Measurements from ENCODE around the gene SMIM14. TPM values are rescaled to one million over a fixed set of nuclear protein-coding genes. Genes with fewer than 3 reads are reported as not detected.
"Not testable (repeated sequence)": the region's sequence is repeated elsewhere in the genome, so short reads cannot be mapped to it uniquely, and the experiment has no call there.

Gene SMIM14
- total RNA-seq (2014; rRNA removed; shearing (Covaris generic)), result 26.5 and 30.7 TPM in 2 replicates

- DNase-seq (ENCODE audit: low spot score), result peak; percentile 92
Measured at GRCh38 chr4:39638354-39639239, at the start of gene SMIM14. Gene SMIM14, minus strand, starts transcription at chr4:39638865. Its CDS starts 33,720 bp downstream, at chr4:39605145.

- no peak for DNase-seq (ENCODE audit: low spot score)
Measured at GRCh38 chr4:39687014-39687413, 48.3 kb upstream of the SMIM14 start.

GRCh38 chr4:39685990-39686389, 47.3 kb upstream of the SMIM14 start:
- DNase-seq (ENCODE audit: low spot score), result no peak

DNA sequence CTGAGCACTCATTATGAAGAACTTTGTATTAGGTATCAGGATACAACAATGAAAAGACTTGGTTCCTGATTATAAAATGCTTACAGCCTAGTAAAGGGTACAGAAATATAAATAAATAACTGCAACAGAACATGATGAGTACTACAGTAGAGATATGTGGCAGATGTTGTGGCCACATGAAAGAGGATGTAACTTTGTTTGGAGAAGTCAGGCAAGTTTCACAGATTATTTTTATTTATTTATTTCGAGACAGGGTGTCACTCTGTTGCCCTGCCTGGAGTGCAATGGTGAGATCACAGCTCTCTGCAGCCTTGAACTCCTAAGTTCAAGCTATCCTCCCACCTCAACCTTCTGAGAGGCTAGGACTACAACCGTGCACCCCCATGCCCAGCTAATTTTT, 43.5 kb upstream of the SMIM14 start:
- DNase-seq (ENCODE audit: low spot score), result no peak

DNA sequence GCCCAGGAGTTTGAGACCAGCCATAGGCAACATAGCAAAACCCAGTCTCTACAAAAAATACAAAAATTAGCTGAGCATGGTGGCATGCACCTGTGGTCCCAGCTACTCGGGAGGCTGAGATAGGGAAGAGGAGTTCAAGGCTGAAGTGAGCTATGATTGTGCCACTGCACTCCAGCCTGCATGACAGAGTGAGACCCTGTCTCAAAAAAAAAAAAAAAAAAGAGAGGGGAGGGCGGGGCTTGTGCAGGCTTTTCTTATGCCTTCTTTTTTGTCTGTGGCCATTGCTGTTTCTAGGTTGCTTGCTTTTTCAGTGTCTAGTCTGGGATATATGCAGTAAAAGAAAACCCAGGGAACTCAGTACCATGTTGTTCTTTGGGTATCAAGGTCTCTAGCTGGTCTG, 42.3 kb upstream of the SMIM14 start:
- DNase-seq (ENCODE audit: low spot score), result not testable (repeated sequence)

DNA sequence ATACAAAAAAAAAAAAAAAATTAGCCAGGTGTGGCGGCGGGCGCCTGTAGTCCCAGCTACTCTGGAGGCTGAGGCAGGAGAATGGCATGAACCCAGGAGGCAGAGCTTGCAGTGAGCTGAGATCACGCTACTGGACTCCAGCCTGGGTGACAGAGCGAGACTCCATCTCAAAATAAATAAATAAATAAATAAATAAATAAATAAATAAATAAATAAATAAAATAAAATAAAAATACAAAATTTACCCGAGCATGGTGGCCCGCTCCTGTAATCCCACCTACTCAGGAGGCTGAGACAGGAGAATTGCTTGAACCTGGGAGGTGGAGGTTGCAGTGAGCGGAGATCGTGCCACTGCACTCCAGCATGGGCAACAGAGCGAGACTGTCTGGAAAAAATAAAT, 37.0 kb upstream of the SMIM14 start:
- DNase-seq (ENCODE audit: low spot score), result not testable (repeated sequence)

DNA sequence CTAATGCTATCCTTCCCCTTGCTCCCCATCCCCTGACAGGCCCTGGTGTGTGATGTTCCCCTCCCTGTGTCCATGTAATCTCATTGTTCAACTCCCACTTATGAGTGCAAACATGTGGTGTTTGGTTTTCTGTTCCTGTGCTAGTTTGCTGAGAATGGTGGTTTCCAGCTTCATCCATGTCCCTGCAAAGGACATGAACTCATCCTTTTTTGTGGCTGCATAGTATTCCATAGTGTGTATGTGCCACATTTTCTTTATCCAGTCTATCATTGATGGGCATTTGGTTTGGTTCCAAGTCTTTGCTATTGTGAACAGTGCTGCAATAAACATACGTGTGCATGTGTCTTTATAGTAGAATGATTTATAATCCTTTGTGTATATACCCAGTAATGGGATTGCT, 31.6 kb upstream of the SMIM14 start:
- not testable (repeated sequence) for DNase-seq (ENCODE audit: low spot score)

GRCh38 chr4:39668887-39669286, 30.2 kb upstream of the SMIM14 start:
- DNase-seq (ENCODE audit: low spot score), result no peak

DNA sequence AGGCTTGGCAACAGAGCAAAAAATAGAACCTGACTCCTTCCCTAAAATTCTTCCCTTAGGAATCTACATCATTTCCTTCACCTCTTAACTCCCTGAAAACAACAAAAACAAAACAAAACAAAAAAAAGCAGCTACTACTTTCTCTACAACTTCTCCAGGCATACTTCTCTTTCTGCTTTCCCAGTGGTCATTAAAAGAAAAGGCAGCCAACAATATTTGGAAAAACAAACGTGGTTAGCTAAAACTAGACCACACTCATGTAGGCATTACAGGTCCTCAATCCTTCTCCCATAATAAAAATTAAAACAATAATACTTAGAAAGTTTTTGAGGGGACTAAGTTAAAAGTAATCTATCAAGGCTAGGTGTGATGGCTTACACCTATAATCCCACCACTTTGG, 29.0 kb upstream of the SMIM14 start:
- no peak for DNase-seq (ENCODE audit: low spot score)

- no peak for DNase-seq (ENCODE audit: low spot score)
Measured at GRCh38 chr4:39664828-39665731, 26.4 kb upstream of the SMIM14 start.

DNA sequence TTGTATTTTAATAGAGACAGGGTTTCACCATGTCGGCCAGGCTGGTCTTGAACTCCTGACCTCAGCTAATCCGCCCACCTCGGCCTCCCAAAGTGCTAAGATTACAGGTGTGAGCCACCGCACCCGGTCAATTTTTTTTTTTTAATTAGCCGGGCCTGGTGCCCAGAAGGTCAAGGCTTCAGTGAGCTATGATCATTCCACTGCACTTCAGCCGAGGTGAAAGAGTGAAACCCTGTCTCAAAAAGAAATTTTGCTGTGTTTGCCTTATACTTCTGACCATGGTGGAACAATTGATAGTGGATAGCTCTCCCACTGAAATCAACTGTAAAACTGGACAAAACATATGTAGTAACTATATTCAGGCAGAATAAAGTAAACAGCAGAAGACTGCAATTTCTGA, 24.0 kb upstream of the SMIM14 start:
- no peak for DNase-seq (ENCODE audit: low spot score)

DNA sequence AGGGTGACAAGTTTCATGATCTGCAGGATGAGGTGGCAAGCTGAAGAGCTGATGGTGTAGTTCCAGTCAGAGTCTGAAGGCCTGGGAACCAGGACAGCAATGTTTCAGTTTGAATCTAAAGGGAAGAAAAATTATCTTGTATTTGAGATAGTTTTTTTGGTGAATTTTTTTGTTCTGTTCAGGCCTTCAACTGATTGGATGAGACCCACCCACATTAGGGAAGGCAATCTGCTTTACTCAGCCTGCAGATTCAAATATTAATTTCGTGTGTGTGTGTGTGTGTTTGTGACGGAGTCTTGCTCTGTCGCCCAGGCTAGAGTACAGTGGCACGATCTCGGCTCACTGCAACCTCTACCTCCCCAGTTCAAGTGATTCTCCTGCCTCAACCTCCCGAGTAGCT, 22.1 kb upstream of the SMIM14 start:
- no peak for DNase-seq (ENCODE audit: low spot score)

- DNase-seq (ENCODE audit: low spot score), result no peak
Measured at GRCh38 chr4:39660045-39660444, 21.4 kb upstream of the SMIM14 start.

DNA sequence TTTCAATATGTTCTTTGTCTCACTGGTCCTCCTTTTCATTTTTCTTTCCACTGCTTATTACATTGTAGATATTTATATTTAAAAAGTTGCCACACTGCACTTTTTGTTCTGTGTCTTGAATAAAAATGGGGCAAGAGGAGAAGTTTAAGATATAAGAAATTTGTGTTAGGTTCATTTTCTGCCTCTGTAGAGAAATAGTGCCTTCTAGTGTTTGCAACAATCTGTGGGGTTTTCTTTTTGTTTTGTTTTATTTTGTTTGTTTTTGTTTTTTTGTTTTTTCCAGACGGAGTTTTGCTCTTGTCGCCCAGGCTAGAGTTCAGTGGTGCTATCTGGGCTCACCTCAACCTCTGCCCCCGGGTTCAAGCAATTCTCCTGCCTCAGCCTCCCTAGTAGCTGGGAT, 20.1 kb upstream of the SMIM14 start:
- DNase-seq (ENCODE audit: low spot score), result no peak

DNA sequence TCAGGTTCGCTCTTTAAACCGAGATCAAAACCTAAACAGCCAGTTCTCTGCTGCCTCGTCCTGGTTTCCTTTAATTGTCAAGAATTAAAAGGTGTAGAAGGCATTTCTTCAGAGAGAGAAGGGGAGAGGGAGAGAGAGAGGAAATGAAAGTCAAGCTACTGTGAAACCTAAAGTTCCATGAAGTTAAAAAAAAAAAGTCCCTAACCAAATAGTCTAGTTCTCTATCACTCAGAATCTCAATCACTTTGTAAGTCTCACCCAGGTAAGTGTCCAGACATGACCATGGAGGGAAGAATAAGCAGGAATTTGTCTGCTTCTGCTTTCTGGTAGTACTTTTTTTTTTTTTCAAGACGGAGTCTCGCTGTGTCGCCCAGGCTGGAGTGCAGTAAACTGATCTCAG, 18.8 kb upstream of the SMIM14 start:
- no peak for DNase-seq (ENCODE audit: low spot score)

DNA sequence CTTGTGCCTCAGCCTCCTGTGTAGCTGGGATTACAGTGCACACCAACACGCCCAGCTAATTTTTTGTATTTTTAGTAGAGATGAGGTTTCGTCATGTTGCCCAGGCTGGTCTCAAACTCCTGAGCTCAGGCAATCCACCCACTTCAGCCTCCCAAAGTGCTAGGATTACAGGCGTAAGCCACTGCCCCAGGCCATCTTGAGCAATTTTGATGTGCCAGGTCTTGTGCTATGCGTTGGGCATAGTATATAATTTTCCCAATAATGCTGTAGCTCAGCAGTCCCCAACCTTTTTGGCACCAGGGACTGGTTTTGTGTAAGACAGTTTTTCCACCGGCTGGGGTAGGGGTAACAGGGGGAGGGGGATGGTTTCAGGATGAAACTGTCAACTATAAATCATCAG, 18.0 kb upstream of the SMIM14 start:
- not testable (repeated sequence) for DNase-seq (ENCODE audit: low spot score)

GRCh38 chr4:39655876-39656275, 17.2 kb upstream of the SMIM14 start:
- DNase-seq (ENCODE audit: low spot score), result no peak

- DNase-seq (ENCODE audit: low spot score), result no peak
Measured at GRCh38 chr4:39655211-39655610, 16.5 kb upstream of the SMIM14 start.

DNA sequence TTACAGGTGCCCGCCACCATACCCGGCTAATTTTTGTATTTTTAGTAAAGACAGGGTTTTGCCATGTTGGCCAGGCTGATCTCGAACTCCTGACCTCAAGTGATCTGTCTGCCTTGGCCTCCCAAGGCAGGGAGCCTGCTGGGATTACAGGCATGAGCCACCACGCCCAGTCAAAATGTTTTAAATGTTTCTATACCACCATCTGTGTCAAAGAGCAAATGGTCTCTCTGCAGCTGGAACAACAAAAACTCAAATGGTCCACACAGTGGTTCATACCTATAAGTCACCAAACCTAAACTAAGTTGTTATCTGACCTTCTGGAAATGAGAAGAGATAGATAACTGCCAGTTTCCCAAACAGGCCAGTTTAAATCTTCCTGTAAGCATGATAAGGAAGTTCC, 12.9 kb upstream of the SMIM14 start:
- not testable (repeated sequence) for DNase-seq (ENCODE audit: low spot score)

GRCh38 chr4:39649639-39650265, 11.1 kb upstream of the SMIM14 start:
- DNase-seq (ENCODE audit: low spot score), result no peak

DNA sequence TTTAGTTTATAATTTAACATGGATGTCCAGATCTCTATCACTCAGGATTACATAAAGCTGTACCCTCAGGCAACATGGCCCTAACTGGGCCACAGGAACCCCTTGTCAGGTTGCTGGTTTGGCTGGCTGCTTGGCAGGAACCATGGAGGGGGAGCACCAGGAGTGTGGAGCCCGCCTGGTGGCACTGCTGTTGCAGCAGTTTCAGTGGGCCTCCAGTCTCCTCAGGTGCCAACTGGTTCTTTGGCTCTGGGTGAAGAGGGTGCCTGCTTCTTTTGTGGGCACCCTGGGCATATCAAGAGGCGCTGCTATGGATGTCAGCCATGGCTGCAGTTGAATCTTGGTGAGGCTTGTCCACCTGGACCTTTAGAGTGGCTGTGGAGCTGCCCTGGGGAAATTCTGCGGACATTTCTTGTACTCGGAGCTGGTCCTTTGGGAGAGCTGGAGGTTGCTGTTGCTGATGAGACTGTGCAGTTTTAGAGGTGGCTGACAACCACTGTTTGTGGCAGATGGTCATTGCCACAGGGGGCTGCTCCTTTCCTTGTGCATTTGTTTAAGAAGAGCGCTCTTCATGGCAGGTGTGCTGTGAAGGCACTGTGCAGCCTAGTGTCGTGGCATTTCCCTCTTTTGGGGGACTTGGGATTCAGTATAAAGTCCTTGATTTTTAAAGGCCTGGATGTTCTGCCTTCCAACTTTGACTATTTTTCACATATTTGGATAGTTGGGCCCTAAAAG, 10.3 kb upstream of the SMIM14 start:
- DNase-seq (ENCODE audit: low spot score), result no peak
